Colonic mucosa (tissue), 4 donors: ENCODE data around the gene ATG9A. TPM values are rescaled to one million over a fixed set of nuclear protein-coding genes. Genes with fewer than 3 reads are reported as not detected.

Experiments
- DNase-seq: peaks from one replicate; pipeline ENCODE4 v3.0.0-alpha.2; 2020
- H3K27ac ChIP-seq: fragments of 200-600 bp; one replicate; pipeline ENCODE4 v1.8.0; 2021
- H3K27me3 ChIP-seq: fragments of 200-600 bp; one replicate; pipeline ENCODE4 v1.8.0; 2021
- H3K36me3 ChIP-seq: fragments of 200-600 bp; one replicate; pipeline ENCODE4 v1.8.0; 2021
- H3K4me1 ChIP-seq: fragments of 200-600 bp; one replicate; pipeline ENCODE4 v1.8.0; 2021; ENCODE audit warnings: mild to moderate bottlenecking
- H3K4me3 ChIP-seq: fragments of 200-600 bp; one replicate; pipeline ENCODE4 v1.8.0; 2021
- H3K9ac ChIP-seq, 2 donors: one replicate each; pipeline ENCODE4 v1.7.0; 2013; ENCODE audit warnings: control low read depth in 2 of 2, low read depth in 2 of 2, low read length in 2 of 2
- H3K9me3 ChIP-seq: fragments of 200-600 bp; one replicate; pipeline ENCODE4 v1.8.0; 2021
- CTCF ChIP-seq: fragments of 200-600 bp; IDR thresholded peaks from one replicate; pipeline ENCODE4 v1.8.0; 2022; ENCODE audit warnings: antibody characterized with exemption, mild to moderate bottlenecking
- intact Hi-C: fragments of 100-400 bp; cut with DNase I; formaldehyde crosslinking; loops from one replicate; pipeline ENCODE4 v1.14.1; 2022
- total RNA-seq, 2 donors: library from RNA; stranded (reverse); fragmentation: NEBNext Ultra II Directional in 1 of 2; extraction: Animal tissue kit (Norgen Biotek cat#: 25700) in 1 of 2; gene quantifications; one replicate each; pipeline ENCODE4 v1.2.1, GENCODE V29; 2021
- donor health status: healthy.
- donor health status: DM: no; HTN: no; CAD: no.
- donor health status: DM: no; HTN: no; CAD: no.

Gene ATG9A
- total RNA-seq, 2 donors from 2014 or later: 56.4 to 63.8 TPM

- Histone ChIP-seq H3K4me1 (no peaks in the 10 kb centered on the region), H3K36me3 (no peaks in the 10 kb centered on the region), H3K27ac (no peak overlapping the region), H3K9ac (no peak overlapping the region), H3K9me3 (no peaks in the 10 kb centered on the region), H3K27me3 (no peaks in the 10 kb centered on the region), H3K4me3 (no peak overlapping the region)
- TF ChIP-seq CTCF: no peak
- intact Hi-C loops: no loop called here
- no peak for DNase-seq
Observed at GRCh38 chr2:219199470-219200211, 29.8 kb downstream of the ATG9A start.

GRCh38 chr2:219198974-219199373 lies 30.5 kb downstream of the ATG9A start:
- H3K27me3 ChIP-seq: no peaks in the 10 kb centered on the region
- TF ChIP-seq CTCF: no peak
- no peaks in the 10 kb centered on the region for H3K36me3 ChIP-seq
- intact Hi-C loops: no loop called here
- no peak overlapping the region for H3K9ac ChIP-seq
- no peak for DNase-seq
- no peaks in the 10 kb centered on the region for H3K9me3 ChIP-seq
- no peak overlapping the region for H3K27ac ChIP-seq
- H3K4me1 ChIP-seq: no peaks in the 10 kb centered on the region
- no peak overlapping the region for H3K4me3 ChIP-seq

- Histone ChIP-seq H3K27ac (no peak overlapping the region), H3K27me3 (no peaks in the 10 kb centered on the region)
Observed at GRCh38 chr2:219197388-219197787, 32.0 kb downstream of the ATG9A start.

GRCh38 chr2:219186754-219187456 lies 42.5 kb downstream of the ATG9A start:
- intact Hi-C loops: no loop called here

More at GRCh38 chr2:219197388-219197787, 32.0 kb downstream of the ATG9A start:
- no peaks in the 10 kb centered on the region for H3K4me1 ChIP-seq
- no peak overlapping the region for H3K9ac ChIP-seq
- TF ChIP-seq CTCF: no peak
- intact Hi-C loops: no loop called here
- H3K9me3 ChIP-seq: no peaks in the 10 kb centered on the region
- no peak overlapping the region for H3K4me3 ChIP-seq
- no peaks in the 10 kb centered on the region for H3K36me3 ChIP-seq
- DNase-seq: peak; percentile 5

GRCh38 chr2:219184121-219184520 lies 45.3 kb downstream of the ATG9A start:
- Histone ChIP-seq H3K27me3 (no peaks in the 10 kb centered on the region), H3K9ac (no peak overlapping the region), H3K36me3 (peaks cover 15% of the 10 kb centered on the region), H3K27ac (no peak overlapping the region), H3K9me3 (no peaks in the 10 kb centered on the region), H3K4me1 (no peaks in the 10 kb centered on the region), H3K4me3 (no peak overlapping the region)
- peak; percentile 17 for DNase-seq
- intact Hi-C loops: no loop called here
- TF ChIP-seq CTCF: no peak

More at GRCh38 chr2:219186754-219187456, 42.5 kb downstream of the ATG9A start:
- Histone ChIP-seq H3K4me1 (no peaks in the 10 kb centered on the region), H3K36me3 (peaks cover 7% of the 10 kb centered on the region), H3K27me3 (no peaks in the 10 kb centered on the region), H3K9ac (no peak overlapping the region), H3K27ac (no peak overlapping the region), H3K4me3 (no peak overlapping the region), H3K9me3 (no peaks in the 10 kb centered on the region)
- no peak for TF ChIP-seq CTCF
- peak; percentile 7 for DNase-seq
